ENCODE results near the gene APOE.

GRCh38 chr19:44904426-44904994 lies 1.1 kb upstream of the APOE start:
- TF ChIP-seq JUNB (IDR thresholded peaks at IDR 0.05; ENCODE audit: unreplicated experiment): no peak
- TF ChIP-seq POLR2AphosphoS5 (IDR thresholded peaks at IDR 0.05; ENCODE audit: low read depth): no peak; the same call in 1 of the 2 replicates
- peak; percentile 73 to 74 for TF ChIP-seq CTCF (conservative IDR thresholded peaks at IDR 0.05; ENCODE audit: low read depth in 2 of 2)
- no peak for TF ChIP-seq REST (IDR thresholded peaks at IDR 0.05; ENCODE audit: unreplicated experiment)
- no peak for TF ChIP-seq STAT1 (IDR thresholded peaks at IDR 0.05; ENCODE audit: unreplicated experiment)
- TF ChIP-seq EZH2 (IDR thresholded peaks at IDR 0.05; ENCODE audit: low read depth, unreplicated experiment): no peak
- TF ChIP-seq EZH2phosphoT487 (IDR thresholded peaks at IDR 0.05; ENCODE audit: unreplicated experiment): no peak

All from GM23338 (cell line).